Stomach (tissue), 9 donors: ENCODE results near the gene SLC25A13. TPM values are rescaled to one million over a fixed set of nuclear protein-coding genes. Genes with fewer than 3 reads are reported as not detected.

Experiments used
- DNase-seq, 2 donors: peaks; one replicate each; pipeline versions ENCODE4 v3.0.0 to v3.0.0-alpha.2; 2013 to 2019
- H3K27ac ChIP-seq, 5 donors: fragments of 200-600 bp in 4 of 5; sonication (generic) in 4 of 5; one replicate each; pipeline ENCODE4 v1.5.1; 2013 to 2019; ENCODE audit warnings: mild to moderate bottlenecking in 1 of 5, moderate library complexity in 1 of 5
- H3K27me3 ChIP-seq, 3 donors: fragments of 200-600 bp; sonication (generic); one replicate each; pipeline ENCODE4 v1.5.1; 2017 to 2019; ENCODE audit warnings: mixed run types in 1 of 3
- H3K36me3 ChIP-seq, 4 donors: fragments of 200-600 bp; sonication (generic); 1 replicate in 3 of 4; 2 replicates in 1 of 4; pipeline ENCODE4 v1.5.1; 2016 to 2019
- H3K4me1 ChIP-seq, 4 donors: fragments of 200-600 bp; sonication (generic); one replicate each; pipeline ENCODE4 v1.5.1; 2016 to 2019
- H3K4me3 ChIP-seq, 4 donors: fragments of 200-600 bp; sonication (generic) in 3 of 4; one replicate each; pipeline ENCODE4 v1.5.1; 2016 to 2019; ENCODE audit warnings: mild to moderate bottlenecking in 1 of 4
- H3K9me3 ChIP-seq, 4 donors: fragments of 200-600 bp; sonication (generic); one replicate each; pipeline ENCODE4 v1.5.1; 2016 to 2019
- CTCF ChIP-seq, 7 experiments: fragments of 450-650 bp in 4 of 7; fragments of 200-600 bp in 3 of 7; sonication (generic) in 3 of 7; IDR thresholded peaks; one replicate each; pipeline ENCODE4 v1.5.1; 2016 to 2019; ENCODE audit warnings: antibody characterized with exemption in 7 of 7, control low read depth in 2 of 7, mild to moderate bottlenecking in 1 of 7
- EP300 ChIP-seq: sonication (generic); formaldehyde crosslinking; IDR thresholded peaks from one replicate; pipeline ENCODE4 v1.6.1; 2017; ENCODE audit warnings: antibody characterized with exemption
- POLR2A ChIP-seq, 4 donors: fragments of 450-650 bp; IDR thresholded peaks; one replicate each; pipeline ENCODE4 v1.6.1; 2016; ENCODE audit warnings: antibody characterized with exemption in 4 of 4, control low read depth in 2 of 4, mild to moderate bottlenecking in 1 of 4, moderate library complexity in 1 of 4
- POLR2AphosphoS5 ChIP-seq, 3 donors: sonication (generic); formaldehyde crosslinking; IDR thresholded peaks; one replicate each; pipeline ENCODE4 v1.6.1; 2016; ENCODE audit warnings: antibody characterized with exemption in 3 of 3
- WGBS, 5 donors: extraction: QIAGEN DNeasy Blood & Tissue Kit in 3 of 5; methylation state at CpG; one replicate each; pipeline versions ENCODE4 v1.1.5 to v1.1.7; 2013 to 2018; 5-methylcytosine and 5-hydroxymethylcytosine counted together
- intact Hi-C: fragments of 100-400 bp; cut with DNase I; formaldehyde crosslinking; loops from one replicate; pipeline ENCODE4 v1.15.1; 2023; ENCODE audit warnings: low total_unique reads
- polyA plus RNA-seq, 3 donors: library from polyadenylated mRNA; stranded (reverse); fragments of 200-250 nt; gene quantifications; one replicate each; pipeline ENCODE4 v1.2.3, GENCODE V29; 2013
- total RNA-seq, 5 donors: library from RNA; depleted of rRNA; stranded (reverse); fragments of >200 nt; gene quantifications; one replicate each; pipeline versions ENCODE4 v1.1.0 to v1.2.3, GENCODE V29; 2014 to 2016
- donor health status: healthy with polysubstance abuse.
- donor health status: Bipolar disorder and iron deficiency.
- donor health status: healthy.

Gene SLC25A13
- total and polyA plus RNA-seq, 8 donors = 4.1 to 72.0 (median 12.0) TPM

- TF ChIP-seq POLR2AphosphoS5 (IDR thresholded peaks at IDR 0.05) = no peak
- no peak for TF ChIP-seq CTCF (IDR thresholded peaks at IDR 0.05)
- TF ChIP-seq POLR2A (IDR thresholded peaks at IDR 0.05) = no peak
- TF ChIP-seq EP300 = no peak
- DNase-seq = no peak
- intact Hi-C loops = no loop called here
- H3K27me3 ChIP-seq = no peaks in the 10 kb centered on the region
- WGBS, 5 donors = 72 to 84% (median 75%) methylated on average over 6 of the region's 6 CpGs
- no peaks in the 10 kb centered on the region for H3K4me1 ChIP-seq
- no peak overlapping the region for H3K4me3 ChIP-seq
- no peak overlapping the region for H3K27ac ChIP-seq
- H3K9me3 ChIP-seq = no peaks in the 10 kb centered on the region
- H3K36me3 ChIP-seq = peaks cover 13 to 84% (median 78%) of the 10 kb centered on the region in 4 donors
These were observed 134.2 kb downstream of the SLC25A13 start for GRCh38 chr7:96187735-96188134.

- H3K4me3 ChIP-seq = no peak overlapping the region
- no peaks in the 10 kb centered on the region for H3K27me3 ChIP-seq
- no peaks in the 10 kb centered on the region for H3K4me1 ChIP-seq
- TF ChIP-seq EP300 (no peak), CTCF (IDR thresholded peaks at IDR 0.05) (no peak), POLR2A (IDR thresholded peaks at IDR 0.05) (no peak), POLR2AphosphoS5 (IDR thresholded peaks at IDR 0.05) (no peak)
- 80 to 95% (median 86%) methylated on average over 2 of the region's 2 CpGs for WGBS, 5 donors
- H3K27ac ChIP-seq = no peak overlapping the region
- peaks cover 15 to 78% (median 62%) of the 10 kb centered on the region in 4 donors for H3K36me3 ChIP-seq
- no peaks in the 10 kb centered on the region for H3K9me3 ChIP-seq
- DNase-seq = no peak
- intact Hi-C loops = no loop called here
These were observed 137.1 kb downstream of the SLC25A13 start for GRCh38 chr7:96184783-96185182.

GRCh38 chr7:96183163-96183670, 138.7 kb downstream of the SLC25A13 start:
- no peak for DNase-seq
- 91 to 93% (median 92%) methylated on average over 5 of the region's 5 CpGs for WGBS, 5 donors
- no peaks in the 10 kb centered on the region for H3K4me1 ChIP-seq
- no peak overlapping the region for H3K27ac ChIP-seq
- no peak overlapping the region for H3K4me3 ChIP-seq
- no peak for TF ChIP-seq EP300
- TF ChIP-seq POLR2AphosphoS5 (IDR thresholded peaks at IDR 0.05) = no peak
- TF ChIP-seq CTCF (IDR thresholded peaks at IDR 0.05) = no peak
- TF ChIP-seq POLR2A (IDR thresholded peaks at IDR 0.05) = no peak
- no peaks in the 10 kb centered on the region for H3K9me3 ChIP-seq
- peaks cover 15 to 66% (median 58%) of the 10 kb centered on the region in 4 donors for H3K36me3 ChIP-seq
- no peaks in the 10 kb centered on the region for H3K27me3 ChIP-seq
- intact Hi-C loops = no loop called here

- no peaks in the 10 kb centered on the region for H3K4me1 ChIP-seq
- WGBS, 5 donors = 81 to 85% (median 83%) methylated on average over 5 of the region's 5 CpGs
- no peak overlapping the region for H3K27ac ChIP-seq
- H3K4me3 ChIP-seq = no peak overlapping the region
- no peak for TF ChIP-seq EP300
- no peak for TF ChIP-seq POLR2A (IDR thresholded peaks at IDR 0.05)
- TF ChIP-seq CTCF (IDR thresholded peaks at IDR 0.05) = no peak
- no peak for TF ChIP-seq POLR2AphosphoS5 (IDR thresholded peaks at IDR 0.05)
- no peaks in the 10 kb centered on the region for H3K27me3 ChIP-seq
- intact Hi-C loops = no loop called here
- DNase-seq = no peak
- peaks cover 15 to 64% (median 59%) of the 10 kb centered on the region in 4 donors for H3K36me3 ChIP-seq
- H3K9me3 ChIP-seq = no peaks in the 10 kb centered on the region
These were observed 139.3 kb downstream of the SLC25A13 start for GRCh38 chr7:96182424-96183158.
